Measurements from ENCODE around the gene COPS9.
A peak's percentile ranks its signal among the peaks of the same experiment; 100 is the strongest.

COPS9 gene

GRCh38 chr2:240136013-240136670, at the start of gene COPS9:
Gene COPS9 (minus strand): TSS chr2:240136305. CDS start chr2:240136284, 21 bp downstream.
- TF ChIP-seq ZFX (IDR thresholded peaks at IDR 0.05), result peak; percentile 59; the same call in 1 of the 2 replicates
- TF ChIP-seq, protein P1, sequence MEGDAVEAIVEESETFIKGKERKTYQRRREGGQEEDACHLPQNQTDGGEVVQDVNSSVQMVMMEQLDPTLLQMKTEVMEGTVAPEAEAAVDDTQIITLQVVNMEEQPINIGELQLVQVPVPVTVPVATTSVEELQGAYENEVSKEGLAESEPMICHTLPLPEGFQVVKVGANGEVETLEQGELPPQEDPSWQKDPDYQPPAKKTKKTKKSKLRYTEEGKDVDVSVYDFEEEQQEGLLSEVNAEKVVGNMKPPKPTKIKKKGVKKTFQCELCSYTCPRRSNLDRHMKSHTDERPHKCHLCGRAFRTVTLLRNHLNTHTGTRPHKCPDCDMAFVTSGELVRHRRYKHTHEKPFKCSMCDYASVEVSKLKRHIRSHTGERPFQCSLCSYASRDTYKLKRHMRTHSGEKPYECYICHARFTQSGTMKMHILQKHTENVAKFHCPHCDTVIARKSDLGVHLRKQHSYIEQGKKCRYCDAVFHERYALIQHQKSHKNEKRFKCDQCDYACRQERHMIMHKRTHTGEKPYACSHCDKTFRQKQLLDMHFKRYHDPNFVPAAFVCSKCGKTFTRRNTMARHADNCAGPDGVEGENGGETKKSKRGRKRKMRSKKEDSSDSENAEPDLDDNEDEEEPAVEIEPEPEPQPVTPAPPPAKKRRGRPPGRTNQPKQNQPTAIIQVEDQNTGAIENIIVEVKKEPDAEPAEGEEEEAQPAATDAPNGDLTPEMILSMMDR (conservative IDR thresholded peaks at IDR 0.05), result no peak
- peak within 1 kb of the TSS; percentile 80 for H3K27ac ChIP-seq

- no peak for TF ChIP-seq ZFX (IDR thresholded peaks at IDR 0.05)
- TF ChIP-seq, protein P1 (conservative IDR thresholded peaks at IDR 0.05), result no peak
- no peak overlapping the region for H3K27ac ChIP-seq
These were observed 48.6 kb upstream of the COPS9 start for GRCh38 chr2:240184656-240185055.

- TF ChIP-seq ZFX (IDR thresholded peaks at IDR 0.05), result no peak
- H3K27ac ChIP-seq, result no peak overlapping the region
These were observed 47.9 kb upstream of the COPS9 start for GRCh38 chr2:240183875-240184590.

DNA sequence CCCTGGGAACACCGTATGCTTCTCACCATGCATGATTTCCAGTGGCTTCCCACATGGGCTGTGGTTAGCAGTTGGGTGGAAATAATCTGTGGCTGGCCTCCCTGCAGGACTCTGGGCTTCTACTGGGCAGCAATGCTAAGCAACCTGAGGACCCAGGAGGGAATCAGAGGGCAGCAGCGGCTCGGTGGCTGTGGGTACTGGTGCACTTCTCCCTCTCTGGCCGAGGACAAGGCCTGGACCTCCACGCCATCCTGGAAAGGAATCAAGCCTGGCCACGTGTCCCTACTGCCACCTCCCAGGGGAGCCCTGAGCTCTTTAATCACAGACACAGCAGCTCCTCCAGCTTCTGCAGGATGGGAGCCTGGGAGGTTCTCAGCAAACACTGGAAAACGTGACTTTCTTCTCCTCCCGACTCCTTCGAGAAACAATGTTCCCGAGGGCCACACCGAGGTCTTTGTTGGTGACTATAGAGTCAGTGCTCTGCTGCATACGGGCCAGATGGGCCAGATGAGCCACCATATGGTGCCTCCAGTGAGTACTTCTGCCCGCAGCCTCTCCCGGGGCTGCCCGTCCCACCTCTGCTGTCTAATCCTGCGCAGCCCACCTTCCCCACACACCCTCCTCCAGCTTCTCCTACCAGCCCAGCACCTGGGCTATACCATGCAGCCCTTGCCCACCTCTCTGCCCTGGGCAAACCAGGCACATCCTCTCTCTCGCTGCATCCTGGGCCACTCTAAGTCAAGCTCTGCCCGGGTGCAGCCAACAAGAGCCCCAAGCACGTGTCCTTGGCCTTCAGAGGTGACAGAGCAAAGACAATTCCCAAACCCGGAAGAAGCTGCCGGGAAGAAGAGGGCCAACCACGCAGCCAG, 47.1 kb upstream of the COPS9 start:
- no peak for TF ChIP-seq ZFX (IDR thresholded peaks at IDR 0.05)
- TF ChIP-seq, protein P1 (conservative IDR thresholded peaks at IDR 0.05), result no peak
- no peak overlapping the region for H3K27ac ChIP-seq

- no peak for TF ChIP-seq ZFX (IDR thresholded peaks at IDR 0.05)
- TF ChIP-seq, protein P1 (conservative IDR thresholded peaks at IDR 0.05), result no peak
- no peak overlapping the region for H3K27ac ChIP-seq
These were observed 46.4 kb upstream of the COPS9 start for GRCh38 chr2:240182476-240182875.

DNA sequence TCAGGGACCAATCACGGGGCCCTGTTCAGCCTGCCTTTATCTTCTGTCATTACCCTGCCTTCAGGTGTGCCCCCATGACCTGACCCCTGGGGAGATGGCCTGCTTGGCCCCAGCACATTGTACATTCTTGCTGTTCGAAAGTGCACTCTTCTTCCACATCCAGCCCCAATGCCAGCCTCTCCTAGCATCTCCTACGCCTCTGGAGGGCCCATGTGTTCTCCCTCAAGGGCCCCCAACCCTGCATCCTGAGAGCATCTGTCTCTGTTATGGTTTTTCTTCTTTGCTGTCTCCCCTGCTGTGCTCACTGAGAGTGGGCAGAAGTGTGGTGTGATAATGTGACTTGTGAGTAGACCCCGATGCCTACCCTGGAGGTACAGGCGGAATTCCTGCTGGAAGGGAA, 45.9 kb upstream of the COPS9 start:
- no peak overlapping the region for H3K27ac ChIP-seq
- TF ChIP-seq, protein P1 (conservative IDR thresholded peaks at IDR 0.05), result no peak
- TF ChIP-seq ZFX (IDR thresholded peaks at IDR 0.05), result no peak

- TF ChIP-seq ZFX (IDR thresholded peaks at IDR 0.05), result no peak
- TF ChIP-seq, protein P1 (conservative IDR thresholded peaks at IDR 0.05), result no peak
These were observed 44.0 kb upstream of the COPS9 start for GRCh38 chr2:240179941-240180666.

More at GRCh38 chr2:240179941-240180666, 44.0 kb upstream of the COPS9 start:
- H3K27ac ChIP-seq, result no peak overlapping the region

All from C4-2B (cell line).